ENCODE data around the gene MAB21L3.
"Not testable (repeated sequence)": the region's sequence is repeated elsewhere in the genome, so short reads cannot be mapped to it uniquely, and the experiment has no call there.

Gene MAB21L3

DNA sequence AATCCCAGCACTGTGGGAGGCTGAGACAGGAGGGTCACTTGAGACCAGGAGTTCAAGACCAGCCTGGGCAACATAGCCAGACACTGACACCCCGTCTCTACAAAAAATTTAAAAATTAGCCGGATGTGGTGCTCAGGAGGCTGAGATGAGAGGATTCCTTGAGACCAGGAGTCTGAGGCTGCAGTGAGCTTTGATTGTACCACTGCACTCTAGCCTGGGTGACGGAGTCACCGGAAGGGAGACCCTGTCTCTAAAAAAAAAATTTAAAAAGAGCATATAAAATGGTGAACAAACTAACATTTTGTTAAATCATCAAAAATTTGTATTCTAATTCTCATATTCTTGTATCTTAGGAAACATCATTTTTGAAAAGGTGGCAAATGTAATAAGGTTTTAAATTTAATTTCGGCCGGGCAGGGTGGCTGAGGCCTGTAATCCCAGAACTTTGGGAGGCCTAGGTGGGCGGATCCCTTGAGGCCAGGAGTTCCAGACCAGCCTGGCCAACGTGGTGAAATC lies 27.1 kb downstream of the MAB21L3 start:
- DNase-seq (ENCODE audit: low read depth), result no peak

- DNase-seq (ENCODE audit: low read depth), result no peak
Observed at GRCh38 chr1:116139592-116140134, 28.5 kb downstream of the MAB21L3 start.

DNA sequence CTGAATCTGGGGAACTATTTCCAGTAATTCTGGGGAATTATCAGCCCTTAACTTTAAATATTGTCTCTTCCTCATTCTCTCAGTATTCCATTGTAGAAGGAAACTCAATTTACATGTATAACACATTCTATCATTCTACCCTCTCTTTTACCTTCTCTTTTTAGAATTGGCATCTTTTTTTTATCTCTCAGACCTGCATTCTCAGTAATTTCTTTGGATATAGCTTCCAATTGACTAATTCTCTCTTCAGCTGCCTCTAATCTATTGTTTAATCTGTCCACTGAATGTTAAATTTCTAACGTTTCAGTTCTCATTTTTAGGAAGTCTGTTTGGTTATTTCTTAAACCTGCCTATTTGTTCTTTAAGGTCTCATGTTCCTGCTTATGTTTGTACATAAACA lies 33.0 kb downstream of the MAB21L3 start:
- DNase-seq (ENCODE audit: low read depth), result no peak

GRCh38 chr1:116146447-116147113 lies 35.4 kb downstream of the MAB21L3 start:
- not testable (repeated sequence) for DNase-seq (ENCODE audit: low read depth)

- DNase-seq (ENCODE audit: low read depth), result no peak
Observed at GRCh38 chr1:116147114-116147510, 35.9 kb downstream of the MAB21L3 start.

DNA sequence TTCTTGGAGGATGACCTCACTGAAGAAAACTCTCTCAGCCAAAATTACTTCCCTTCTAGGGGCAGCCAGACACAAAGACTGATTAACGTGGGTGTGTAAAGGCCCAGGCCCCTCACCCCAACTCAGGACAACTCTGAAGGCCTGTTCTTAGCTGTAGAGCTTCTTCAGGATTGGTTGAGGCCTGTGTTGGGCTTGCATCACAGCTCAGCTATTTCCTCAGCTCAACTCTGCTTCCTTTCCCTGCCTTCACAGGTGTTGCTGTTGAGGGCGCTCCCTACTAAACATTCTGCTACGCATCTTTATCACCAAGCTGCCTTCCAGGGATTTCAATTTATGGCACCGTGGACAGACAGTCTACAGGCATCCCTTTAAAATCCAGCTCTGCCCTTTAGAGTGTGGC lies 36.8 kb downstream of the MAB21L3 start:
- no peak for DNase-seq (ENCODE audit: low read depth)

GRCh38 chr1:116148967-116149366 lies 37.8 kb downstream of the MAB21L3 start:
- no peak for DNase-seq (ENCODE audit: low read depth)

- DNase-seq (ENCODE audit: low read depth), result no peak
Observed at GRCh38 chr1:116150368-116150767, 39.2 kb downstream of the MAB21L3 start.

- peak; percentile 75 for DNase-seq (ENCODE audit: low read depth)
Observed at GRCh38 chr1:116151739-116152576, 40.8 kb downstream of the MAB21L3 start.

DNA sequence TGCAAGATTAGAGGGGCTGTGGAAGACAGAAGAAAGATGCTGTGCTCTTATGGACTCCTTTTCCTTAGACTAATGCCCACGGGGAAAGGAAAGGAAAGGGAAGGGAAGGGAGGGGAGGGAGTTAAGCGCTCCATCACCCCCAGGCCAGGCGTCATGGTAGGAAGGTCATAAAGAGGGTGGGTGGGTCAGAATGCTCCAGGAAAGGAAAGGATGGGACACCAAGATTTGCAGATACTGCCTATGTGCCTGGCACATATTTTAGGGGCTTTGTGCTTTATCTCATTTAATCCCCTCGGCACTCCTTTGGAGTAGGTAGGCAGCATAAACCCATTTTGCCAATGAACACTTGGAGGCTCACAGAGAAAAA lies 41.4 kb downstream of the MAB21L3 start:
- no peak for DNase-seq (ENCODE audit: low read depth)

GRCh38 chr1:116152950-116153691 lies 41.9 kb downstream of the MAB21L3 start:
- DNase-seq (ENCODE audit: low read depth), result no peak

- DNase-seq (ENCODE audit: low read depth), result no peak
Observed at GRCh38 chr1:116153692-116154031, 42.5 kb downstream of the MAB21L3 start.

GRCh38 chr1:116154536-116154935 lies 43.3 kb downstream of the MAB21L3 start:
- DNase-seq (ENCODE audit: low read depth), result no peak

- DNase-seq (ENCODE audit: low read depth), result no peak
Observed at GRCh38 chr1:116157096-116157495, 45.9 kb downstream of the MAB21L3 start.

GRCh38 chr1:116159177-116159576 lies 48.0 kb downstream of the MAB21L3 start:
- no peak for DNase-seq (ENCODE audit: low read depth)

DNA sequence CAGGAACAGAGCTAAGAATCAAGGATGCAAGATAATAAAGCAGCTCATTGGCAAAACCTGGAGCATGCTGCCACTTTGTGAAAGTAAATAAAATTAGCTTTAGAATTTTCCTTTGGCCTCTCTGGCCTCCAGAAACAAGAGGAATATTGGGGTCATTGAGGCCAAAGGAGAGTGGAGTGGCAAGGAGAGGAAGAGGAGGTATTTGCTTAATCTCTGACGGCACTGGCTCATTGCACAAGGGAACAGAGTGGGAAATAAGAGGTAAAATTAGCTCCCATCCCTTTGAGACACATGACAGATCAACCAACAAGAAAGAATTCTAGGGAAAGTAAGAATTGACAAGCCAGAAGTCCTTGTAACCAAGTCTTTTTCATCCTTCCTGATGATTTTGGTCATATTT lies 48.4 kb downstream of the MAB21L3 start:
- DNase-seq (ENCODE audit: low read depth), result no peak

GRCh38 chr1:116161390-116161789 lies 50.2 kb downstream of the MAB21L3 start:
- no peak for DNase-seq (ENCODE audit: low read depth)

DNA sequence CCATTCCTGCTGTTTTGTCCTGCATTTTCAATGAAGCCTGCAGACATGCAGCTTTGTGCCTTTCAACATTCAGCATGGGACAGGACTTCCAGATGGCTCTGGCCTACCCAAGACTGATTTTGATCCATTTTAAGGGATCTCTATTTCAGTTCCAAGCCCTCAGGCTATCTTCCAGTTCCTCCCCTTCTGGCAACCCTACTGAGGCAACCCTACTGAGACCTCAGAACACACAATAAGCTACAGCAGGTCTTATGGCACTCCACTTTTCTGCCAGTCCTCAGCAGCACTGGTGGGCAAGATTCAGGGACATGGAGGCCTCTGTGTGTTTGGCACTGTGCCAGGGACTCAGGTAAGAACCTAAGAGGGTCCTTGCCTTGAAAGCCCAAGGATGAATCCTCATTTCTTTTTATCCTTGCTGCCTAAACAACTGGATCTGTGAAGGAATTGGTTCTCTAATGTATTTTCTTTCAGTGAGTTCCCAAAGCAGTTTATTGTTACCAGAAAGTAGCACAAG lies 50.7 kb downstream of the MAB21L3 start:
- DNase-seq (ENCODE audit: low read depth), result no peak

GRCh38 chr1:116163533-116163932 lies 52.3 kb downstream of the MAB21L3 start:
- no peak for DNase-seq (ENCODE audit: low read depth)

- no peak for DNase-seq (ENCODE audit: low read depth)
Observed at GRCh38 chr1:116164150-116164549, 53.0 kb downstream of the MAB21L3 start.

- DNase-seq (ENCODE audit: low read depth), result no peak
Observed at GRCh38 chr1:116164604-116165368, 53.6 kb downstream of the MAB21L3 start.

- no peak for DNase-seq (ENCODE audit: low read depth)
Observed at GRCh38 chr1:116165572-116165971, 54.4 kb downstream of the MAB21L3 start.
